ENCODE measurements around the gene CAPN12.

DNA sequence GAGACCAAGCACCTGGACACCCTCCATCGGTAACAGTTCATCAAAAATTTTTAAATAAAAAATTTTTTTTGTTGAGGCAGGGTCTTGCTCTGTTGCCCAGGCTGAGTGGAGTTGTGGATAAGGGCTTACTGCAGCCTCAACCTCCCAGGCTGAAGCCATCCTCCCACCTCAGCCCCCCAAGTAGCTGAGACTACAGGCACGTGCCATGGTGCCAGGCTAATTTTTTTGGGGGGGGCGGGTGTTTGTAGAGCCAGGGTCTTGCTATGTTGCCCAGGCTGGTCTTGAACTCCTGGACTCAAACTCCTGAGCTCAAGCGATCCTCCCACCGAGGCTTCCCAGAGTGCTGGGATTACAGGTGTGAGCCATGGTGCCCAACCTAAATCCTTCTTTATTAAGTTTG lies 49.4 kb upstream of the CAPN12 start:
- TF ChIP-seq RCOR1 (IDR thresholded peaks at IDR 0.05; ENCODE audit: low read length) (no peak), FOXM1 (IDR thresholded peaks at IDR 0.05; ENCODE audit: low read depth) (no peak), EP300 (IDR thresholded peaks at IDR 0.05; ENCODE audit: borderline replicate concordance in 1 of 2, low read depth in 1 of 2, low read length in 1 of 2) (no peak), YY1 (IDR thresholded peaks at IDR 0.05; ENCODE audit: low read depth) (no peak), GATA2 (CRISPR knock-in tag; IDR thresholded peaks at IDR 0.05) (no peak)
- TF ChIP-seq, protein P1, sequence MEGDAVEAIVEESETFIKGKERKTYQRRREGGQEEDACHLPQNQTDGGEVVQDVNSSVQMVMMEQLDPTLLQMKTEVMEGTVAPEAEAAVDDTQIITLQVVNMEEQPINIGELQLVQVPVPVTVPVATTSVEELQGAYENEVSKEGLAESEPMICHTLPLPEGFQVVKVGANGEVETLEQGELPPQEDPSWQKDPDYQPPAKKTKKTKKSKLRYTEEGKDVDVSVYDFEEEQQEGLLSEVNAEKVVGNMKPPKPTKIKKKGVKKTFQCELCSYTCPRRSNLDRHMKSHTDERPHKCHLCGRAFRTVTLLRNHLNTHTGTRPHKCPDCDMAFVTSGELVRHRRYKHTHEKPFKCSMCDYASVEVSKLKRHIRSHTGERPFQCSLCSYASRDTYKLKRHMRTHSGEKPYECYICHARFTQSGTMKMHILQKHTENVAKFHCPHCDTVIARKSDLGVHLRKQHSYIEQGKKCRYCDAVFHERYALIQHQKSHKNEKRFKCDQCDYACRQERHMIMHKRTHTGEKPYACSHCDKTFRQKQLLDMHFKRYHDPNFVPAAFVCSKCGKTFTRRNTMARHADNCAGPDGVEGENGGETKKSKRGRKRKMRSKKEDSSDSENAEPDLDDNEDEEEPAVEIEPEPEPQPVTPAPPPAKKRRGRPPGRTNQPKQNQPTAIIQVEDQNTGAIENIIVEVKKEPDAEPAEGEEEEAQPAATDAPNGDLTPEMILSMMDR (IDR thresholded peaks at IDR 0.05): no peak
- TF ChIP-seq, protein P2, sequence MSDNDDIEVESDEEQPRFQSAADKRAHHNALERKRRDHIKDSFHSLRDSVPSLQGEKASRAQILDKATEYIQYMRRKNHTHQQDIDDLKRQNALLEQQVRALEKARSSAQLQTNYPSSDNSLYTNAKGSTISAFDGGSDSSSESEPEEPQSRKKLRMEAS (IDR thresholded peaks at IDR 0.05; ENCODE audit: low read depth): no peak
